ENCODE results near the gene IRF9. TPM values are rescaled to one million over a fixed set of nuclear protein-coding genes. Genes with fewer than 3 reads are reported as not detected.

The IRF9 gene
- total RNA-seq, 6 donors from 2014 or later: 78.2 to 192 (median 107) TPM

DNA sequence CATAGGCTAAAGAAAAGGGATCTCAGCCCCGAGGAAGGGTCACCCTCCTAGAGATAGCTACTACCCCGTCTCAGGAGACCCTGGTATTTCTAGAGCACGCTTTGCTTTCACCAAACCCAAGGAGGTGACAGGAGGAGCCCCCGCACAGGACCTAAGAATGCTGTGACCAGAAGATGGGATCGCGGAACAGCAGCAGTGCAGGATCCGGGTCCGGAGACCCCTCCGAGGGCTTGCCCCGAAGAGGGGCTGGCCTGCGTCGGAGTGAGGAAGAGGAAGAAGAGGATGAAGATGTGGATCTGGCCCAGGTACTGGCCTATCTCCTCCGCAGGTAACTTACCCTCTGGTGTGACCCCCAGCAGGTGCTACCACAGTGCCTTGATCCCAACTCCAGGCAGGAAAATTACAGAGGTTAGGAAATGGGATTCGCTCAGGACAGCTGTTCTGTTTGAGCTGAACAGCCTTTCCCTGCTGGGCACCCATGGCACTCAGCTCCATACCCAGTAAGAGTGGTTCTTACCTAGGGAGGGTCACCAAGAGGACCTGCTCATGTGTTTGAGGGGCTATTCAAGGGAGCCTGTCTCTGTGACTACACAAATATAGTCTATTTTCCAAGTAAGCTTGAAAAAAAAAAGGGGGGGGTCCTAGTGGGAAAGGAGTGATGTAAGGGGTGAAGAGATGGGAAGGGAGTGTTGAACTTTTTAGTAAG, 45.5 kb upstream of the IRF9 start:
- no peaks in the 10 kb centered on the region for H3K9me3 ChIP-seq
- H3K4me3 ChIP-seq: peak overlapping the region; percentile 65 to 73 (median 68)
- DNase-seq (no peak), ATAC-seq (ENCODE audit: low FRiP score in 2 of 2) (no peak)
- peaks cover 14 to 26% (median 23%) of the 10 kb centered on the region in 4 donors for H3K4me1 ChIP-seq
- no peaks in the 10 kb centered on the region for H3K27me3 ChIP-seq
- peaks cover 16 to 38% (median 31%) of the 10 kb centered on the region in 4 donors for H3K36me3 ChIP-seq
- peak overlapping the region; percentile 97 to 100 (median 99) for H3K27ac ChIP-seq
- 4% methylated on average over 14 of the region's 14 CpGs for whole genome bisulfite sequencing, 2 donors
- TF ChIP-seq EP300 (IDR thresholded peaks at IDR 0.05) (no peak), POLR2A (IDR thresholded peaks at IDR 0.05) (peak in 1 of 4 donors; percentile 28), POLR2AphosphoS5 (IDR thresholded peaks at IDR 0.05) (no peak)

DNA sequence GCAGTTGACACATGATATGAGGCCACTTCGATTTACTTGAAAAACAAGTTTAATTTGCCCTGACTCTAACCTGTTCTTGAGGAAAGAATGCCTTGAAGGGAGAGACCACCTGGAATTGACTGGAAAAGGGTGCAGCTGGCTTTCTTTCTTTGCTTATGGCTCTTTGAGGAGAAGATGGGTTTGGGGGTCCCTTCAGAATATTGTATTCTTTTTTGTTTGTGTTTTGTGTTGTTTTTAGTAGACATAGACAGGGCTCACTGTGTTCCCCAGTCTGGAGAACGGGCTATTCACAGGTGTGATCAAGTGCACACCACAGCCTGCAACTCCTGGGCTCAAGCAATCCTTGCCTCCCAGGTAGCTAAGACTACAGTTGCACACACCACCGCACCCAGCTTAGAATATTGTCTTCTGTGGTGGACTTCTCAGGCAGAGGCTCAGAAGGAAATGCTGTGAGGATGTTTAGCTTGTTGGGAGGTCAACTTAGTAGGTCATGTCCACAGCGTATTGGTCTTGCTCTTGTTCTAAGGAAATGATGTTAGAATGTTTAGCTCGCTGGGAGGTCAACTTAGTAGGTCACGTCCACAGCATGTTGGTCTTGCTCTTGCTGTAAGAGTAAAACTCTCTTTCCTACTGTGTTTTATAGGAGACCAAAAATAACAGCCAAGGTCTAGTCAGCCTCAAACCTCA, 44.8 kb upstream of the IRF9 start:
- 62 to 77% methylated on average over 6 of the region's 6 CpGs for WGBS, 2 donors
- no peaks in the 10 kb centered on the region for H3K9me3 ChIP-seq
- H3K4me3 ChIP-seq: peak overlapping the region in 3 of 4 donors; percentile 65 to 73 (median 69)
- H3K27me3 ChIP-seq: no peaks in the 10 kb centered on the region
- H3K36me3 ChIP-seq: peaks cover 22 to 45% (median 38%) of the 10 kb centered on the region in 4 donors
- H3K27ac ChIP-seq: peak overlapping the region in 1 of 4 donors; percentile 100
- ATAC-seq (ENCODE audit: low FRiP score in 2 of 2) (no peak), DNase-seq (no peak)
- TF ChIP-seq EP300 (IDR thresholded peaks at IDR 0.05): no peak
- no peak for TF ChIP-seq POLR2AphosphoS5 (IDR thresholded peaks at IDR 0.05)
- TF ChIP-seq POLR2A (IDR thresholded peaks at IDR 0.05): no peak
- TF ChIP-seq, protein P1, sequence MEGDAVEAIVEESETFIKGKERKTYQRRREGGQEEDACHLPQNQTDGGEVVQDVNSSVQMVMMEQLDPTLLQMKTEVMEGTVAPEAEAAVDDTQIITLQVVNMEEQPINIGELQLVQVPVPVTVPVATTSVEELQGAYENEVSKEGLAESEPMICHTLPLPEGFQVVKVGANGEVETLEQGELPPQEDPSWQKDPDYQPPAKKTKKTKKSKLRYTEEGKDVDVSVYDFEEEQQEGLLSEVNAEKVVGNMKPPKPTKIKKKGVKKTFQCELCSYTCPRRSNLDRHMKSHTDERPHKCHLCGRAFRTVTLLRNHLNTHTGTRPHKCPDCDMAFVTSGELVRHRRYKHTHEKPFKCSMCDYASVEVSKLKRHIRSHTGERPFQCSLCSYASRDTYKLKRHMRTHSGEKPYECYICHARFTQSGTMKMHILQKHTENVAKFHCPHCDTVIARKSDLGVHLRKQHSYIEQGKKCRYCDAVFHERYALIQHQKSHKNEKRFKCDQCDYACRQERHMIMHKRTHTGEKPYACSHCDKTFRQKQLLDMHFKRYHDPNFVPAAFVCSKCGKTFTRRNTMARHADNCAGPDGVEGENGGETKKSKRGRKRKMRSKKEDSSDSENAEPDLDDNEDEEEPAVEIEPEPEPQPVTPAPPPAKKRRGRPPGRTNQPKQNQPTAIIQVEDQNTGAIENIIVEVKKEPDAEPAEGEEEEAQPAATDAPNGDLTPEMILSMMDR (IDR thresholded peaks at IDR 0.05): no peak
- peaks cover 14 to 26% (median 21%) of the 10 kb centered on the region in 4 donors for H3K4me1 ChIP-seq

DNA sequence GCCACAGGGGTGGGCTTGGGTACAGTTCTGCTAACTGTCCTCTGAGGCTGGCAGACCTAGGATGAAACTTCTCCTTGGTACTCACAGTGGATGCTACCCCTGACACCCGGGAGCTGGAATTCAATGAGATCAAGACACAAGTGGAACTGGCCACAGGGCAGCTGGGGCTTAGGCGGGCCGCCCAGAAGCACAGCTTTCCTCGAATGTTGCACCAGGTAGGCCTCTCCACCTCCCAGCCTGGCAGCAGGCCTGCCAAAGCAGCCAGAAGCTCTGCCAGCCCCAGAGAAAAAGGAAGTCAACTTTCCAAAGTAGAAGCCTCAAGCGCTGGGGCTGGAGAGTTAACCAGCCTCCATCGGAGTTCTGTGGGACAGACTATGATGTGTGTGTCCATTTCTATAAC, 43.9 kb upstream of the IRF9 start:
- H3K27me3 ChIP-seq: no peaks in the 10 kb centered on the region
- no peaks in the 10 kb centered on the region for H3K9me3 ChIP-seq
- peaks cover 28 to 54% (median 47%) of the 10 kb centered on the region in 4 donors for H3K36me3 ChIP-seq
- TF ChIP-seq POLR2AphosphoS5 (IDR thresholded peaks at IDR 0.05): no peak
- no peak for TF ChIP-seq POLR2A (IDR thresholded peaks at IDR 0.05)
- TF ChIP-seq, protein P1 (IDR thresholded peaks at IDR 0.05): no peak
- TF ChIP-seq EP300 (IDR thresholded peaks at IDR 0.05): no peak
- ATAC-seq (ENCODE audit: low FRiP score in 2 of 2): no peak
- WGBS, 2 donors: 88 to 93% methylated on average over 2 to 6 of the region's 6 CpGs
- no peak overlapping the region for H3K4me3 ChIP-seq
- H3K27ac ChIP-seq: no peak overlapping the region
- no peak for DNase-seq
- H3K4me1 ChIP-seq: peaks cover 14 to 26% (median 21%) of the 10 kb centered on the region in 4 donors

DNA sequence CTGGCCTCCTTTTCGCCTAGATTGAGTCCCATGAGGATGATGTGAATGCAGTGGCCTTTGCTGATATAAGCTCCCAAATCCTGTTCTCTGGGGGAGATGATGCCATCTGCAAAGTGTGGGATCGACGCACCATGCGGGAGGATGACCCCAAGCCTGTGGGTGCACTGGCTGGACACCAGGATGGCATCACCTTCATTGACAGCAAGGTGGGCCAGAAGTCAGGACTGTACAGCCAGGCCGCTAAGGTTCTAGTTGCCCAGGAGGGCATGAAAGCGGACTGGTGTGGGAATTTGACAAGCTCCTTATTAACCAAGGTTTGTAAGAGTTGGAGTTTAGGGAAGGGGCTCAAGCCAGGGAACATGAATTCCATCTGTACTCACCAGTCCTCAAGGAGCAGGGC, 41.4 kb upstream of the IRF9 start:
- 95 to 97% methylated on average over 6 of the region's 6 CpGs for WGBS, 2 donors
- Histone ChIP-seq H3K9me3 (no peaks in the 10 kb centered on the region), H3K4me1 (peaks cover 14 to 21% (median 17%) of the 10 kb centered on the region in 4 donors), H3K36me3 (peaks cover 38 to 76% (median 65%) of the 10 kb centered on the region in 4 donors), H3K27ac (no peak overlapping the region), H3K4me3 (no peak overlapping the region), H3K27me3 (no peaks in the 10 kb centered on the region)
- DNase-seq: no peak
- no peak for ATAC-seq (ENCODE audit: low FRiP score in 2 of 2)
- no peak for TF ChIP-seq POLR2A (IDR thresholded peaks at IDR 0.05)
- TF ChIP-seq EP300 (IDR thresholded peaks at IDR 0.05): no peak
- no peak for TF ChIP-seq POLR2AphosphoS5 (IDR thresholded peaks at IDR 0.05)
- TF ChIP-seq, protein P1 (IDR thresholded peaks at IDR 0.05): no peak

DNA sequence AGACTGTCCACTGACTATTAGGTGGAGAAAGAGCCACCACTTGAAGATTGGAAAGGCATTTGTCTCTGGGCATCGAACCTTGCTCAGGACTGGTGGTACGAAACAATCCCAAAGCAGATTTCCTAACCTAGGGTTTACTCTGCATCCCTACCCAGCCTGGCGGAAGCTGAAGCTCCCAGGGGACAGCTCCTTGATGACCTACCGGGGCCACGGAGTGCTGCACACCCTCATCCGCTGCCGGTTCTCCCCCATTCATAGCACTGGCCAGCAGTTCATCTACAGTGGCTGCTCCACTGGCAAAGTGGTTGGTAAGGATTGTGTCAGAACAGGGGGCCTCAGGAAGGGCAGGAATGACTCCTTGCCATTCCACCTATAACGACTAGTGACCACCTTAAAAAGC, 39.9 kb upstream of the IRF9 start:
- Histone ChIP-seq H3K27me3 (no peaks in the 10 kb centered on the region), H3K36me3 (peaks cover 38 to 76% (median 65%) of the 10 kb centered on the region in 4 donors), H3K27ac (no peak overlapping the region), H3K9me3 (no peaks in the 10 kb centered on the region), H3K4me3 (no peak overlapping the region), H3K4me1 (peaks cover 6 to 11% (median 9%) of the 10 kb centered on the region in 4 donors)
- DNase-seq: no peak
- no peak for TF ChIP-seq POLR2A (IDR thresholded peaks at IDR 0.05)
- TF ChIP-seq, protein P1 (IDR thresholded peaks at IDR 0.05): no peak
- no peak for TF ChIP-seq POLR2AphosphoS5 (IDR thresholded peaks at IDR 0.05)
- TF ChIP-seq EP300 (IDR thresholded peaks at IDR 0.05): no peak
- 96 to 100% methylated on average over 4 to 8 of the region's 8 CpGs for WGBS, 2 donors
- no peak for ATAC-seq (ENCODE audit: low FRiP score in 2 of 2)
